ENCODE measurements around the gene KRTAP12-4.
"Not testable (repeated sequence)": the region's sequence is repeated elsewhere in the genome, so short reads cannot be mapped to it uniquely, and the experiment has no call there.

Gene KRTAP12-4

DNA sequence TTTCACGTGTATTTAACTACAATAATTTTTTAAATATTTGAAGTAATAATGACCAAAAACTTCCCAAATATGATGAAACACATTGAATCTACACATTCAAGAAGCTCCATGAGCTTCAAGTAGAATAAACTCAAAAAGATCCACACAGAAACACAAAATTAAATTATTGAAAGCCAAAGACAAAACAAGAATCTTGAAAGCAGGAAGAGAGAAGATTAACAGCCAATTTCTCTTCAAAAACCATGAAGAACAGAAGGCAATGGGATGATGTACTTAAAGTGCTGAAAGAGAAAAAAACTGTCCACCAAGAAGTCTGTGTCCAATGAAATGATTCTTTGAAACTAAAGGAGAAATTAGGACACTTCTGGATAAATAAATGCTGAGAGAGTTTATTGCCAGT lies 22.4 kb downstream of the KRTAP12-4 start:
- DNase-seq (ENCODE audit: low spot score) = no peak

DNA sequence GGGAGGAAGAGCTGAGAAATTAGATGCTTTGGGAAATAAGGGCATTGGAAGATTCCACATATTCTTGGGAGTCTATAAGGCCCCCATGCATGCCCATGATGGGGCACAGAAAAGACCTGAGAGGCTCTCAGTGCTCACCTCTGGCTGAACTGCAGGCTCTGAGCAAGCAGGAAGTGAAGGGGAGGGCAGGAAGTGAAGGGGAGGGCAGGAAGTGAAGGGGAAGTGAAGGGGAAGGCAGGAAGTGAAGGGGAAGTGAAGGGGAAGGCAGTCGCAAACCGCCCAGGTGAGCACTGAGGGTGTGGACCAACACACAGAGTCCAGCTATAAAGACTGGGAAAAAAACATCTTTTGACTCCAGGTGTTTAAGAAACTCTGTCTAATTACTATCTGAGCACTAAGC lies 24.0 kb downstream of the KRTAP12-4 start:
- DNase-seq (ENCODE audit: low spot score) = no peak

DNA sequence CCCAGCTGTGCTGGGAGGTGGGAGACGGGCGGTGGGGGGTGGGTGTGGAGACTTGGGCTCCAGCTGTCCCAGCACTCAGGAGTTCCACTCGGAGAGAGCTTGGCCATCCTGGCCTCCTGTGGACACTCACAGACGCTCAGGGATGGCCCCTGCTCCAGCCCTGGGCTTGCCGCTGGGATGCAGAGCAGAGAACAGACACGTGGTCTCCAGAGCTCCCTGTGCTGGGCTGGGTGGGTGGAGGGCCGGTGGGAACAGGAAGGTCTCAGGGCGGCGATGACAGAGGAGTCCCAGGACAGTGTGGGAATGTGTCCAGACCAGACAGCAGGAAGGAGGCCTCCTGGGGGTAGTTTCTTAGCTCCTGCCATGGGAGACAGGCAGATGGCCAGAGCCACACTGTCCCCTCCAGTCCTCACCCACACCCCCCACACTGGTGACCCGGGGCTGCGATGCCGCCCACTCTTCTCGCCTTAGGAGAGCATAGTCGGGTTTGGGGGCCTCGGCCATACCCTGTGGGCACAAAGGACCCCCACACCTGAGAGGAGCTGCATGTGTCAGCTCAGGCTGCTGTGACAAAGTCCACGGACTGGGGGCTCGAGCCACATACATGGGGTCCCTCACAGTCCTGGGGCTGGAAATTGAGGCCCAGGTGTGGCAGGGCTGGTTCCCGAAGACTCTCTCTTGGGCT lies 25.6 kb downstream of the KRTAP12-4 start:
- no peak for DNase-seq (ENCODE audit: low spot score)

DNA sequence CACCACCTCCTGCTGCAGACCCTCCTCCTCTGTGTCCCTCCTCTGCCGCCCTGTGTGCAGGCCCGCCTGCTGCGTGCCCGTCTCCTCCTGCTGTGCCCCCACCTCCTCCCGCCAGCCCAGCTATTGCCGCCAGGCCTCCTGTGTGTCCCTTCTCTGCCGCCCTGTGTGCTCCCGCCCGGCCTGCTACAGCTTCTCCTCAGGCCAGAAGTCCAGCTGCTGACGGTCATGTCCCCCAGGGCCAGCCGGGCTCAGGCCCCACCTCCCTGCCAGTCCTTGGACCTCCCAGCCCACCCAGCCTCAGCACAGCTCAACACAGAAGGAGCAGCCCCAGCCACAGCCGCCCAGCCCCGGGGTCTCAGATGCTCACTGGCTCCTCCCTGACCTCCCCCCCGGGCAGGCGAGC lies 26.6 kb downstream of the KRTAP12-4 start:
- DNase-seq (ENCODE audit: low spot score) = not testable (repeated sequence)

DNA sequence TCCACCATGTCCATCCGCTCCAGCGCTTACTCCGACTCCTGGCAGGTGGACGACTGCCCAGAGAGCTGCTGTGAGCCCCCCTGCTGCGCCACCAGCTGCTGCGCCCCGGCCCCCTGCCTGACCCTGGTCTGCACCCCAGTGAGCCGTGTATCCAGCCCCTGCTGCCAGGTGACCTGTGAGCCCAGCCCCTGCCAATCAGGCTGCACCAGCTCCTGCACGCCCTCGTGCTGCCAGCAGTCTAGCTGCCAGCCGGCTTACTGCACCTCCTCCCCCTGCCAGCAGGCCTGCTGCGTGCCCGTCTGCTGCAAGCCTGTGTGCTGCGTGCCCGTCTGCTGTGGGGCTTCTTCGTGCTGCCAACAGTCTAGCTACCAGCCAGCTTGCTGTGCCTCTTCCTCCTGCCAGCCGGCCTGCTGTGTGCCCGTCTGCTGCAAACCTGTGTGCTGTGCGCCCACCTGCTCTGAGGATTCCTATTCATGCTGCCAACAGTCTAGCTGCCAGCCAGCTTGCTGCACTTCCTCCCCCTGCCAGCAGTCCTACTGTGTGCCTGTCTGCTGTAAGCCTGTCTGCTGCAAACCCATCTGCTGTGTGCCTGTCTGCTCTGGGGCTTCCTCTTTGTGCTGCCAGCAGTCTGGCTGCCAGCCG lies 27.2 kb downstream of the KRTAP12-4 start:
- not testable (repeated sequence) for DNase-seq (ENCODE audit: low spot score)

DNA sequence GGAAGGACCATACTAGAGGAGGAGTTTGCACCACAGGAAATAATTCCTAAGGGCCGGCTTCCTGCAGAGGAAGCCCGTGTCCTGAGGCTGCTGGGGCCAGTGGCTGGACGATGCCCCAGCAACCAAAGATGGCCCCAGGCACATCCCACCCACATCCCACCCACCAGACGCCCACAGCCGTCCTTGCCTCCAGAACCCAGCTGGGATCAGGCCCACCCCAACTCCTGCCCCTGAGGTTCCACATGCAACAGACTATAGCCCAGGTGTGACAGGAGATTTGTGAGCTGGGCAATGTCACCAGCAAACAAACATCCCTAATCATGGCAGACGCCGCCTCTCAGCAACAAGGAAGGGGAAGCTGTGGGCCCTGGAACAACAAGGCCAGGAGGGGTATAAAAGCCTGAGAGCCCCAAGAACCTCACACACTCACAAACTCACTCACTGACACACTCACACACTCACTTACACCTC lies 27.8 kb downstream of the KRTAP12-4 start, which contains the start of gene KRTAP10-9:
Gene KRTAP10-9, plus strand, starts transcription at position 421 of the 471 bp plus-strand sequence. CDS start 79 bp downstream, outside the sequence.
- no peak for DNase-seq (ENCODE audit: low spot score)

DNA sequence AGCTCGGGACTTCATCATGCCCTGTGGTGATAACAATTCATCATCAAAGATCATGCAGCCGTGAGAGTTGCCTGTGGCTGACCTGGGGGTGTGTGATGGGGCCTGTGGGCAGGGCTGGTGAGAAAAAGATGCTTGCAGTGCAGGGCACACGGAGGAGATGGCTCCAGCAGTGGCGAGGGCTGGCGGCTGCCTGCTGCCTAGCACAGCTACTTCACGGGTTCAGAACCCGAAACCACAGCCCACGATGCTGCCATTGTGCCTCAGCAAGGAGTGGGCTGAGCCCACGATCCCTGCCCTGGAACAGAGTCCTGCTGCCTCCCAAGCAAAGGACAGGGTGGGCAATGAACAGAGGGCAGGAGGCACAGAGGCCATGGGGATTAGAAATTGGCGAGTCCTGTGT lies 28.2 kb downstream of the KRTAP12-4 start:
- DNase-seq (ENCODE audit: low spot score) = no peak

DNA sequence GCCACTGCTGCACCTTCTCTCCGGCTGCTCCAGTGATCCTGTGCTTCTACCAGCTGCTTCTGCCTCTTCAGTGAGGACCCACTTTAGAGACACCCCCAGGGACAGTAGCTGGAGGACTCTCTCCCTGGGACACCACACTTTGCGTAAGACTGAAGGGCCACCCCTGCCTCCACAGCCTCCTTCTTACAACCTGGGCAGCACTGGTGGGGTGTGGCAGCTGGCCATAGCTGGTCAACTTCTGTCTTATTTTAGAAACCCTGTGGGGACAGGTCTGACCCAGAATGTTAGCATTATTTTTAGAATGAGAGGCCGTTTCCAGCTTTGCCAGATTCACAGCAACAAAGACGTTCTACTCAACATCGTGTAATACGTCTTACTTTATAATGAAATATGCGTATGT lies 28.7 kb downstream of the KRTAP12-4 start:
- no peak for DNase-seq (ENCODE audit: low spot score)

DNA sequence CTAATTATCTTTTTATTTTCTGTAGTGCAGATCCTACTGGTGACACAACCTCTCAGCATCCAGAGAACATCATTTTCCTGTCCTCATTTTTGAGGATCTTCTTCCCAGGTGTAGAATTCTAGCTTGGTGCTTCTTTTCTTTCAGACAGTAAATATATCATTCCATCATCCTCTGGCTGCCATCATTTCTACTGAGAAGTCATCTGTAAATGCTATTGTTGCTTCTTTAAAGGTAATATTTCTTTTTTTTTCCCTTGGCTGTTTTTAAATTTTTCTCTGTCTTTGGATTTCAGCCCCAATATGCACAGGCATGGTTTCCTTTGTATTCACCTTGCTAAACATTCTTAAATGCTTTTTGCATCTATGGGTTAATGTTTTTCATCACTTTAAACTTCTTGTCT lies 30.9 kb downstream of the KRTAP12-4 start:
- DNase-seq (ENCODE audit: low spot score) = no peak

DNA sequence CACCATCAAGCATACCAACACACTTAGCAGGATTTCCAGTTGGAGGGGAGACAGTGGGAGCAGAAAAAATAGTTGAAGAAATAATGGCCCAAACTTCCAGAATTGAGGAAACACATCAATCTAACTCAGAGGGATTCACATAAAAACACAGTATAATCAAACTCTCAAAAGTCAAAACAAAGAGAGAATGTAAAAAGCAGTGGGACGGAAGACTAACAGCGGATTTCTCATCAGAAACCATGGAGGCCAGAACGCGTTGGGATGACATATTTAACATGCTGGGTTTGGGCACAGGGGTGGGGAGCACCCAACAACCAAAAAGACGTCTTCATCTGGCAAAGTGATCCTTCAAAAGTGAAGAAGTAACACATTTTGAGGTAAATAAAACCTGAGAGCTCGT lies 34.6 kb downstream of the KRTAP12-4 start:
- DNase-seq (ENCODE audit: low spot score) = no peak

DNA sequence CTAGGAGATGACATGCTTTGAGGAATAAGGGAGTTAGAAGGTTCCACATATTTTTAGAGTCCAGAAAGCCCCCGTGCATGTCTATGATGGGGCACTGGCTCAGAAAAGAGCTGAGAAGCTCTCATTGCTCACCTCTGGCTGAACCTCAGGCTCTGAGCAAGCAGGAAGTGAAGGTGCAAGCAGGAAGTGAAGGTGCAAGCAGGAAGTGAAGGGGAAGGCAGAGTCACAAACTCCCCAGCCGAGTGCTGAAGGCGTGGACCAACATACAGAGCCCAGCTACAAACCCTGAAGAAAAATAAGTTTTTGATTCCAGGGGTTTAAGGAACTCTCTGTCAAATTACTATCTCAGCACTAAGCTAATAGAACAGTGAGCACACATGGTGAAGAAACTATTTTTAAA lies 35.5 kb downstream of the KRTAP12-4 start:
- no peak for DNase-seq (ENCODE audit: low spot score)

DNA sequence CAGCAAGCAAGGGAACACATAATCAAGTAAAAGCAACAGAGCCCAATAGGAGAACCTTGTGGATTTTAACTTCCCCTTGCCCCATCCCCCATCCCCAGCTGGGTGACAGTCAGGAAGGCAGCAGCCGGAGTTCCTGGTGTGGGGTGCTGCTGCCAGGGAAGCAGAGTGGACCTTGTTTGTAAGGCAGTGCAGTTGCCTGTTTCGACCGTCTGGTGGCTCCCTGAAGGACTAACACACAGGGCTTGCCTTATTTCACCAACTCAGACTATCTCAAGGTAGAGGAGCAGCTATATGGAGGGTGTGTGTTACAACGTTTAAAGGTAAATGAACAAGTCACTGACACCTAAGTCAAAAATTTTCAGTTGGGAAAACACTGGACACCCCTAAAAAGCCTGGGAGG lies 36.0 kb downstream of the KRTAP12-4 start:
- peak; percentile 5 for DNase-seq (ENCODE audit: low spot score)

DNA sequence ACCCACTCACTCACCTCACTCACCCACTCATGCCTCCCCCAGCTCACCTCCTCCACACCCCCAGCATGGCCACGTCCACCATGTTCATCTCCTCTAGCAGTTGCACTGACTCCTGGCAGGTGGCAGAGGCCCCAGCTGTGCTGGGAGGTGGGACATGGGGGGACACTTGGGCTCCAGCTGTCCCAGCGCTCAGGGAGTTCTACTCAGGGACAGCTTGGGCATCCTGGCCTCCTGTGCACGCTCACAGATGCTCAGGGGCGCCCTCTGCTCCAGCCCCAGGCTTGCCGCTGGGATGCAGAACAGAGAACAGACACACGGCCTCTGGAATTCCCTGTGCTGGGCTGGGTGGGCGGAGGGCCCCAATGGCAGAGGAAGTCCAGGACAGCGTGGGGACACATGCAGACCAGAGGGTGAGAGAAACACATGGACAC lies 37.4 kb downstream of the KRTAP12-4 start:
- DNase-seq (ENCODE audit: low spot score) = no peak

DNA sequence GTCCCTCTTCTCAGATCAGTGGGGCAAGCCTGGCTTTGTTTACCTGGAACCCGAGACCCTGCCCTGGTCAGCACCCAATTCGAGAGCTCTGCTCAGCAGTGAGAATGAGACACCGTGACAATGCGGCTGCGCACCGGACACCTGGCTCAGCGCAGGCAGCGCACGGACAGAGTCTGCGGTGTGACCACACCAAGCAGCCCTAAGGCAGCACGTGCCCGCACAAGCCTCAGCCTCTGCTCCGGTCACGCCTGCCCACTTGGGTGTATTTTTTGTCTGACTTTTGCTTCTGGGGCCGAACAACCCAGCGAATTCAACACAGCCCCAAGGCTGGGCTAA lies 37.9 kb downstream of the KRTAP12-4 start:
- DNase-seq (ENCODE audit: low spot score) = no peak

DNA sequence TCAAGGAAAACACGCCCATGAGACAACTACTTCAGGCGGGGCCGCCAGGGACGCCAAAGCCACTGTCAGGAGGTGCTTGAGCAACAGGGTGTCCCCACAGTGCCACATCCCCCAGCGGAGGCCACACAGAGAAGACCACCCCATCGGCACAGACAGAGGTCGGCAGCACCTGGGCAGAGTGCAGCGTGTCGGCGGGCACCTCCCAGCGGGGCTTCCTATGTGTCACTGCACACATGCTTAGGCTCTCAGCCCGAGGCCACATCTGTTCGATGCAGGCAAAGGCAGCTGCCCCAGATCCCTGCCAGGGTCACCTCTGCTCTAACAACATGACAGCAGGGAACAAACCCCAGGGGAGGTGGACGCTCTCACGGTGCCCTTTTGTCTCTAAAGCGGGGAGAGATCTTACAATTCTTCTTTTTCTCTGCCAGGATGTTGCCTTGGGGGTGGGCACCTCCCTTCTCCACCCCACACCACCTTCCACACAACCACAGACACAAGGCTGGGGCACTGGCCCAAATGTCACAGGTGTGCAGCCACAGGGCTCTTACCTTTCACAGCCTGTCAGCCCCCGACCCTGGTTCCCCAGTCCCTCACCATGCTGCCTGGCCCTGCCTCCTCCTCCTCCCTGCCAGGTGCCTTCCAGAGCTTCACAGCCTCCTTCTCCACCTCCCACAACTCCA lies 38.4 kb downstream of the KRTAP12-4 start:
- DNase-seq (ENCODE audit: low spot score) = no peak

DNA sequence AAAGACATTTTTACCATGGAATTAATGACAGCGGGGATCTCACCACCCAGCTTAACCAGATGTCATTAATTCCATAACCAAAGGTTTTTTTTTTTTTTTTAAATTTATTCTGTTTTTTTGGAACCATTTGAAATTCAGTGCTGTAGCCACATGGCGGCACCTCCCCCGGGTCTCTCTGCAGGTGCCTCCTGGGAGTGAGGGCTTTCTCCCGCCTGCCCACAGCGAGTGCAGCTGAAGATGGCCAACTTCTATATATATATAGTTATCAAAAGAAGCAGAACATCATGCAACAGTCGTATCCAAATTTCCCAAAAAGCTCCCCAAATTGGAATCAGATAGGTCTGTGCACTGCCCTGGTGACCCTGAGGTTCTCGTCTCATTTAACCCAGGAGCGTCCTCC lies 39.0 kb downstream of the KRTAP12-4 start:
- DNase-seq (ENCODE audit: low spot score) = no peak

DNA sequence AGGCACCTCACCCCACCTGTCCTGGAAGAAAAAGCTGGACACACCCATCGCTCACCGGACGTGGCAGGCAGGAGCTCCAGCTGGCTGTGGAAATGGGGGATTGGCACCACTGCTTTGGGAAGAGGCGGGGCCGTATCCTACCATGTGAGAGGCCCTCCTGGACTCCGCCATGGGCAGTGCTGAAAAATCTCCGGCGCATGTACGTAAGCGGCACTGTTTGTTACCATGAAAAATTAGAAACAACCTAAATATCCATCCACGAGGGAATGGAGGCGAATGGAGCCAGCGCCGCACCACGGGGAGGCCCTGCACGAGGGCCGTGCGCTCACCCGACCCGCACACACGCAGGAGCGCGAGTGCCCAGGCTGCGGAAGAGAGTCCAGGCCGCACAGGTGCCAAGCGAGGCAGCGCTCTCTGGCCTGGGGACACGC lies 39.5 kb downstream of the KRTAP12-4 start:
- DNase-seq (ENCODE audit: low spot score) = no peak

DNA sequence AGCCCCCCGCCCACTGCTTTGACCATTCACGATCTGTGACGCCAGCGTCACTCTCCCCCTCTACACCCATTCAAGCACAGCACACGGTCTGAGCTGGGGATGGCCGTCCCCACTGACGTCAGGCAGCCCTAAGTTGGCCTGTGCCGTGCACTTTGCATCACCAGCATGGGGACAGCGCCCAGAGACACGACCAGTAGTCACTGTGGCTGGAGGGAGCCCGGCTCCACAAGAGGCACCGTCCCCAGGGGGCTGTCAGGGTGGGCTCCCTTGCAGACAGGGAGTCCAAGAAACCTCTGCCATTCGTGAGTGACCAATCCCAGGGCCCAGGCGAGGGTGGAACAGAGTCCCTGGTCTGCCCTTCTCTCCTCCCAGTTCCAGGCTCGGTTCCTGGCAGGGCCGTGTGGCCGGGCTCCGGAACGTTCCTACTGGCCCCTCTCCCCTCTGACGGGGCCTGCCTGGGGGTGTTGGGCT lies 40.3 kb downstream of the KRTAP12-4 start:
- DNase-seq (ENCODE audit: low spot score) = no peak

DNA sequence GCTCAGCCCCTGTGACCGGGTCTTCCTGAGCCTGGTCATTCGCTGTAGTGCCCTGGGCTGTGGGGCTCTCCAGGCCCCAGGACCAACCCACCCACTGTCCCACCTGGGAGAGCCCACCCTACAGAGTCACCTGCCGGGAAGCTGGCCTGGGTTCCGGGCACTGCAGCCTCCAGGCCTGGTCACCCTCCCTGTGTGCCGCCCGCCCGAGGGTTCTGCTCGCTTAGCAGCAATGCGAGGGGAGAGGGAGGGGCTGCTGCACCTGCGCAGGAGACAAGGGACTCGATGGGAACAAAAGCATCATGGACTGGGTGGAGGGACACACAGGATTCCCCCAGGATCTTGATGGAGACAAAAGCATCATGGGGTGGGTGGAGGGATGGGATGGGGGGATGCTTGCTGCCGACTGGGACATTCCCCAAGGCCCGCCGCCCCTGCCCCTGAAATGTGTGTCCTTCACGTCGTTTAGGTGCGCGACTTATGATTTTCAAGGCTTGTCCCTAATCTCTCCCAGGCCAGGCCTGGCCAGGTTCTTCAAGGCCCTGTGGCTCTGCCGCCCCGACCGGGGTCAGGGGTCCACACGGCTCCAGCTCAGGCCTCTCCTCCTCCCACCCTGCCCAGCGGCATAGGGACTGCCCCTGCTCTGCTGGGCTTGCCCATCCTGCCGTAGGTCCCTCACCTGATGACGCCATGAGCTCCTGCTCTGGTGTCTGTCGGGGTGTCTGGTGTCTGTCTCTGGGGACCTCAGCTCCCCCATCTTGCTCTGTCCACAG lies 40.9 kb downstream of the KRTAP12-4 start:
- DNase-seq (ENCODE audit: low spot score) = no peak

DNA sequence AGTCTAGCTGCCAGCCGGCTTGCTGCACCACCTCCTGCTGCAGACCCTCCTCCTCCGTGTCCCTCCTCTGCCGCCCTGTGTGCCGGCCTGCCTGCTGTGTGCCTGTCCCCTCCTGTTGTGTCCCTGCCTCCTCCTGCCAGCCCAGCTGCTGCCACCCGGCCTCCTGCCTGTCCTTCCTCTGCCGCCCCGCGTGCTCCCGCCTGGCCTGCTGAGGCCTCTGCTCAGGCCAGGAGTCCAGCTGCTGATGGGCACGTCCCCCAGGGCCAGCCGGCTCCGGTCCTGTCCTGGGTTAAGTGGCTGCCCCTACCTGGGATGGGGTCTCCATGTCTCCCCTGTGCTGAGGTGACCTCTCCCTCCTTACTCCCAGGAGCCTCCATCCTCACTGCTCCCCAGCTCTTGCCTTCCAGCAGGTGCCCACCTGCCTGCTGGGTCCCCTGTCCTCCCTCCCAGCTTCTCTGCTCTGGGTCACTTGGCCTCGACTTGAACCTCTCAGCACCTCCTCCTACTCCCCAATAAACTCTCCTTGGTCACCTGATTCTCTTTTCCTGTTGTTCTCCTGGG lies 41.7 kb downstream of the KRTAP12-4 start:
- DNase-seq (ENCODE audit: low spot score) = no peak

DNA sequence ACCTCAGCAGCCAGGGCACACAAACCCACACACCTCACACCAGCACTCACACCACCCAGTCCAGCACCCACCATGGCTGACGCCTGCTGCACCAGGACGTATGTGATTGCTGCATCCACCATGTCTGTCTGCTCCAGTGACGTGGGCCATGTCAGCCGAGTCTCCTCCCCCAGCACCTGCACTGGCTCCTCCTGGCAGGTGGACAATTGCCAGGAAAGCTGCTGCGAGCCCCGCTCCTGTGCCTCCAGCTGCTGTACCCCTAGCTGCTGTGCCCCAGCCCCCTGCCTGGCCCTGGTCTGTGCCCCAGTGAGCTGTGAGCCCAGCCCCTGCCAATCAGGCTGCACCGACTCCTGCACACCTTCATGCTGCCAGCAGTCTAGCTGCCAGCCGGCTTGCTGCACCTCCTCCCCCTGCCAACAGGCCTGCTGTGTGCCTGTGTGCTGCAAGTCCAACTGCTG lies 42.4 kb downstream of the KRTAP12-4 start, which contains the start of gene KRTAP10-8:
Gene KRTAP10-8, plus strand, starts transcription at position 51 of the 458 bp plus-strand sequence. Its CDS starts 22 bp downstream, at position 73.
- DNase-seq (ENCODE audit: low spot score) = no peak

DNA sequence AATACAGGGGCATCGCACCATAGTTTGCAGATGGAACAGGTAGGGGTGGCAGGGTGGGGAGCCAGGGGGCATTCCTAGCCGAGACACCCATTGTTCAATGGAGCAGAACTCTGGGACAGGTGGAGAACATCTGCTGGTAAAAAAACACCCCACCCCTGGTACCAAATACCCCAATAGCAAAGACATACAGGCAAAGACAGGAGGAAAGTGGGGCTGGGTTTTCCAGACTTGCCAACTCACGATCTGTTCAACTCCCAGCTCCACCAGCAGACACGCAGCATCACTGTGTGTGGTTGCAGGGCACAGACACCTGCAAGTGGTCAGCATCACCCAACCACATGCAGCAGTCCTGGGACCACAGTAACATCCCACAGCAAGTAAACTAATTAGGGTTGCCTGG lies 42.9 kb downstream of the KRTAP12-4 start:
- no peak for DNase-seq (ENCODE audit: low spot score)
